Hematopoietic multipotent progenitor cell treated with erythropoietin and hydrocortisone succinate and interleukin-3 and kit ligand, for 8 days (in vitro differentiated cells): Measurements from ENCODE around the gene NKAIN2.

Source experiments
- DNase-seq: peaks from one replicate; pipeline ENCODE4 v3.0.0-alpha.2; 2015

Gene NKAIN2

DNA sequence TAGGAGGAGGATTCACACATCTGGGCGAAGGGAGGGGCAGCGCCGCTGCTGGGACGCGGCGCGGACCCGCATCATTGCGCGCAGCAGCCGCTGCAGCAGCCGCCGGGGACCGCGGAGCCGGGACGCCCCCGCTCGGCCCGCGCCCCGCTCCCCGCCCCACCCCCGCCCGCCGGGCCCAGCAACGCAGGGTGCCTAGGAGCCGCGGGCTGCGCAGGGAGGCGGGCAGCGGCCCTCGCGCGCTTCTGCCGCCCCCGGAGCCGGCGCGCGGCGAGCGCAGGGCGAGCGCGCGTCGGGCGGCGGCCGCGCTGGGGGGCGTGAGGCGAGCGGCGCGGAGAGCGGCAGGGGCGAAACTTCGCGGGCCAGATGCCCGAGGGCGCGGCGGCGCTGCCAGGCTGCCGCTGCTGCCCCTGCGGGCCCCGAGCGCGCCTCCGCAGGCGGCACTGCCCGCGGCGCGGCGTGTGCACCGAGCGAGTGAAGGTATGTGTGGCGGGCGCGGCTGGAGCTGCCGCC is at the start of gene NKAIN2:
TSS of gene NKAIN2 (plus strand) at position 362 of the 510 bp plus-strand sequence.
- no peak for DNase-seq

DNA sequence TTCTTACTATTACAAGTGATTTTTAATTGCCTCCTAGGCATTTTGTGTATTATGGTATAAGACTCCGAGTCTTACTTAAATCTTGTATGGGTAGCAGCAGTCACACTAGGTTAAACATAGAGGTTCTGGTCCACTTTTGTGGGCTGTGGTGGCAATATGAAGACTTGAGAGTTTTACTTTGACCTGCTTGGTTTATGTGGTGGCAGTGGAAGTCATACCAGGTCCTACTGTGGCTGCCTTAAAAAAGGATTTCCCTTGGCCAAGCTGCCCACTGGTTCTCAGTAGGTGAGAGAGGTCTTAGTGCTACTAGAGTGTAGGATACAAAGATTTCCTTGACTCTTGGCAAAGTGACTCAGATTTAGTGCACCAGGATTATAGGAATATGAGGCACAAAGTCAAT is 44.2 kb upstream of the NKAIN2 start:
- no peak for DNase-seq

DNA sequence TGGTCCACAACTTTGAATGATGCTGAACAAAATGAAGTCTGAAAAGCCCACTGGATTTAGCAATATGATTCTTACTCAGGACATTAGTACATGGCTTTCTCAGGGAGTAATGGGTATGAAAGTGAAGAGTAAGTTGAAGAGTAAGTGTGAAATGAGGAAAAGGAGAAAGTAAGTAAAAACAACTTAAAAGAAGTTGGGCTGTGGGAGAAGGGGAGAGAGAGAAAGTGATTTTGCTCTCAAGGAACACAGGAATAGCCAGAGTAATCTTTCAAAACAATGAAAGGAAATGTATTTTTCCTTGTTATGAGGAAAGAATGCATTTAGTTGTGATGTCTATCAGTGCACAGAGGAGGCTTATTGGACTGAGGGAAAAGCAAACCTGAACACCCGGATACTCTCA is 39.8 kb upstream of the NKAIN2 start:
- DNase-seq = no peak

DNA sequence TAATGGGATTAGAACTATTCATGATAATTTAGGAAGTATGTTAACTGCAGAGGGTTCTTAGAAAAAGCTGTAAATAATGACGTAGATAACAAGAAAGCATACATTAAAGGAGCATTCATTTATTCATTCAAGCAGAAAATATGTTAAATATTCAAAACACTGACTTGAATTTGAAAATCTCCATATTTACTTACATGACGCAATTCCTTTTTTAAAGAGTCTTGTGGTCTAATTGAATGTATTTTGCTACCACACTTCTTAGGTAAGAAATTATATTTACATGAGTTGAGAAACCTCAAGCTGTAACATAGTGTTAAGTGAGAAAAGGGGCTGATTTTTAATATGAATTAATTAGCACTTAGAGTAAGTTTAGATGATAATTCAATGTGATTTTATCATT is 38.9 kb upstream of the NKAIN2 start:
- no peak for DNase-seq

DNA sequence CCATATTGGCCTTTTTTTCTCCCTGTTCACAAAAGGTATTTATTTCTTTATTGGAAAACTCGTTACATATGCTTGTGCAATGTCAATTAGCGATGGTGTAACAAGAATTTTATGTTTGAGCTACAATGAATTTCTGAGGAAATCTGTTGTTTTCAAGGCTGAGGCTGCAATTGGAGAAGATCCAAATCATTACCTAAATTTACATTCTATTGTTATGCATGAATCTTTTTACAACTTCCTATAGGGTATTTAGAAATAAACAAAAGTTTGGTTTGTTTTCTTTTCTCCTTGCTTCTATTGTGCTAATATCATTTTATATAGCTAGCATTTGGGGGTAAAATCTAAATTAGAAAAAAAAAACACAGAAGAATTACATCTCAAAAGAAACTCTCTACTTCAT is 34.7 kb upstream of the NKAIN2 start:
- DNase-seq = no peak

DNA sequence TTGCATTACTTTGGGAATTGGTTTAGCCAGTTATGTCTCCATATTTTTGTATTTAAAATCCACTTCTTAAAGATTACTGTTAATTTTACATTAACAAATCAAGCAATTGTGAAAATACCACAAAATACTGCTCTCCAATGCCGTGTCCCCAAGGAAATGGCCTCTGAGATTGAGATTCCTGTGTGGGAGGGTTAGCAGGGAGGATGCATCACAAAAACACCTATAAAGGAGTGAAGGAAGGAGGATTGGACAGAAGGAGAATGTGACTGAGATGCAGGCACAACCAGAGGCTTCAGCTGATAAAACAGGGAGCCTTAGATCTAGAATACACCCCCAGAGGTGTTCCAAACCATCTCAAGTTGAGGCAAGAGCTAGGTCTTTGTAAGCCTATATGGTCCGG is 34.2 kb upstream of the NKAIN2 start:
- DNase-seq = no peak

DNA sequence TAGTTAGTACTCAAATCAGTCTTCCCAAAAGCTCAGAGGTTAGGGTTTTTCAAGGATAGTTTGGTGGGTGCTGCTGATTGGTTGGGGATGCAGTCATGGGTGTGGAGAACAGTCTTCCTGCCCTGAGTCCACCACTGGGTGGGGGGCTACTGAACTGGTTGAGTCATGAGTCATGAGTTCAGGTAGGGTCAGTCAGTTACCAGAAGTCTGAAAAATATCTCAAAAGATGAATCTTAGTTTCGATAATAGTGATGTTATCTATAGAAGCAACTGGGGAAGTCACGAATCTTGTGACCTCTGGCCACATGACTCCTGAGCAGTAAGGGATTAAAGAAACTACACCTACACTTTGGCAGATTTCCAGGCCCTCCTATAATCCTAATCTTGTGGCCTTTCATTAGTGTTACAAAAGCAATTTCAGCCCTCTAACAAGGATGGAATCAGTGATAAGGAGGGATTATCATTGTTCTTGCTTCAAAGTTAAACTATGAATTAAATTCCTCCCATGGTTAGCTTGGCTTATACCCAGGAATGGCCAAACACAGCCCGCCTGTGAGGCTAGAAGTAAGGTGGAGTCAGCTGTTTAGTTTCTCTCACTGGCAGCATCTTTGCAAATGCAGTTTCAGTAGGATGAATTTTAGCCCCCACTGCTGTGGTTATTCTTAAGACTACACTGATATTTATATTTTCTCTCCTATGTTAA is 33.3 kb upstream of the NKAIN2 start:
- DNase-seq = no peak

DNA sequence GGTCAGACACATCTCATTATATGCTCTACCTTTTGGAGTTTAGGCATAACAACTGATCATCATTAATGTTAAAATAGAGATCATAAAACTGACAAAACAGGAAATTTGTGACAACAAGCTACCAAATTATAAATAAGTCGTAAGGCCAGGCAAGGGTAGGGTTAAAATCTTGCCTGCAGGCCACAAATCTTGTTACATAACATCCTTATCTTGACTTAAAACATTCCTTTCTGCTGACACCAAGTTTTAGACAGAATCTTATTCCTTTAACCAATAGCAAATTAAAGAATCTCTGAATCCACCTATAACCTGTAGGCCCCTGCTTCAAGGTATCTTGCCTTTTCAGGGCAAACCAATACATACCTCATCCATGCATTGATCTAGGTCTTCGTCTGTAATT is 32.5 kb upstream of the NKAIN2 start:
- no peak for DNase-seq

DNA sequence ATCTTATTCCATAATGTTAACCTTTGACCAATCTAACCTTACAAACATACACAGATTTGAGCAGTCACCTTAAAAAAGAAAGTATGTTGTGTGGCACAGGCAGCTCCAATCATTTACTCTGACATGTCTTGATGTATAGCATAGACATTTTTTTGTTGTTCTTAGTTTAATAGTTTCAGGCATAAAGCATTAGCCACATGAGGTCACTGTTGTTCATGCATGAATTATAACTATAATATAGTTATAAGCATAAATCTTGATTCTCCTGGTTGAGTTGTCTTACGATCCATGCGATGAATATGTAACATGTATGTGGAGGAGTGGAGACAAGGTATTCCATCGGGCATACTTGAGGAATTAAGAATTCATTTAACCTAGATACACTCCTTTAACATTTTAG is 26.1 kb upstream of the NKAIN2 start:
- DNase-seq = peak; percentile 16

DNA sequence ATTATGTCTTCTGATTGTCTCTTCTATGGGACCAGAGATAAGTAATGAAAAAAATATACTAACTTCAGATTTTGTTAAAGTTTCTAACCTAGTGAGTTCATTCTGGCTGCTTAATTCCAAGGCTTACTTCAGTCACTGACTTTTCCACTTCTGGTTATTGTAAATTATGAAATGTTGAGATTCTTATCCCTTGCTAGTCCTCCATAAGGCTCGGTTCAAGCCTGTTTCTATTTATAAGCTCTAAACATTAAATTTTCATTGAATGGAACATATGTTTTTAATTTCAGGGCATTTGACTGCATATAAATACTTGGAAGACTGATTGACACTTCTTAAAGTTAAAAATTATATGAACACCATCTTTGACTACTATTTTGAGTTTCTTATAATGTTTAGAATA is 23.6 kb upstream of the NKAIN2 start:
- no peak for DNase-seq

DNA sequence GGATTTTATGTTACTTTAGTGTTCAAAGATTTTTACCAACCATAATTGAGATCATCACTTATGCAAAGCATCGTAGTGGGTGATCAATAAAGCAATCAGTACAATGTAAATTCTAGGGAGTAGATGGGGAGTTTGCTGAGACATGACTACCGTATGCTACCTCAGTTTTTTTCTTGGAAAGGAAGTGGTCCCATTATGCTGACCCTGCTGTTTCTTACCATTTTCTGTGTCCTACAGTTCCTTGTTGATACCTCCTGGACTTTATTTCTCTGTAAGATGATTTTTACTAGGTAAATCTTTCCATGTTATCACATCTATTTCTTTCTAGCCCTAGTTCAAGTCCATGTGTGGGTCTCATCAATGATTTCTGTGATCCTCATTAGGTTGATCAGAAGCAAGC is 19.3 kb upstream of the NKAIN2 start:
- DNase-seq = no peak

DNA sequence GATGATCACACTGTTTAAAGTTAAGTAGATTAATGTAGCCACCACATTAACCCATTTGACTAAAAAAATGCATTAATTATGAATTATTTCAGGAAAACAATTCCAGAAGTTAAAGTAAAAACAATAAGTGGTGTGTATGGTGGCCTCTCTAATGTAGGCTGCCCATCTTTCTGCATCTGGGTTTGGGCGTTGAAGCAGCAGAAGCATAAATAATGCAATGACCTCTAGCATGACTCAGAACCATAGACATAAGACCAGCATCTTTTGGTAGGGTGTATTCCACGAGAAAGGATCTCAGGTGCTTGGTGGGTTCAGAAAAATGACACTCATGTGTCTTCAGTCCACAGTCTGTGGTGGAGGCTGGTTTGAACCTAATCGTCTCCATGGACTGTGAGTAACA is 18.6 kb upstream of the NKAIN2 start:
- DNase-seq = no peak

DNA sequence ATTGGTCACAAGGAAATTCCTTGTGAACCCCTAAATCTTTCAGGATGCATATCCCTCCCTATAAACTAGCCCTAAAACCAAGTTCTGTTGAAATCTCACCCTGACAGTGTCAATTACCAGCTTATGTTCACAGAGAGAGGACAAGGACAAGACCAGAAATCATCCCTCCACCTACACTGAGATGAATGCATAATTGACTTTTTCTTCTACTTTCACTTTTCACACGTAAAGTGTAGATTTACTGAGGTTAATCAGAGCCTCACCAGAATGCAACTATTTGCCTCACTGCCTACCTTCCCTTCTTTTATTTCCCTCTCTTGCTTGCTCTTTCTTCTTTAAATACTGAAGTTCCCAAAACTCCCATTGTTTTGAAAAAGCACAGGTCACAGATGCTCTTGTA is 15.3 kb upstream of the NKAIN2 start:
- DNase-seq = no peak

DNA sequence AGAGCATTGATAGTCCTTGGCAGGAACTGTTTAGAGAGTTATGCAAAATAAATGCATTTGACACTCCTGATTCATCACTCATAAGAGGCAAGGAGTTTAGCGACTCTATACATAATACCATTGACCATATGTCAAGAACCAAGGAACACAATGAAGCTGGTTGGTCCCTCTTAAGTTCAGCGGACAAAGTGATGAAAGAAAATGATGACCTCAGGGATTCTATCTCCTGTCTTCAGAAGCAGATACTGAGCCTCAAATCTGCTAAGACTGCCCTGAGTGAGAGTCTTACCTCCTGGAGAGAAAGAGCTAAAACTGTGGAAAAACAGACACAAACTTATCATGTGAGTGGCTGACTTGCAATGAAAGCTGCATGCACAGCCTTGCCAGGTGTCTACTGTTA is 9.5 kb upstream of the NKAIN2 start:
- no peak for DNase-seq

DNA sequence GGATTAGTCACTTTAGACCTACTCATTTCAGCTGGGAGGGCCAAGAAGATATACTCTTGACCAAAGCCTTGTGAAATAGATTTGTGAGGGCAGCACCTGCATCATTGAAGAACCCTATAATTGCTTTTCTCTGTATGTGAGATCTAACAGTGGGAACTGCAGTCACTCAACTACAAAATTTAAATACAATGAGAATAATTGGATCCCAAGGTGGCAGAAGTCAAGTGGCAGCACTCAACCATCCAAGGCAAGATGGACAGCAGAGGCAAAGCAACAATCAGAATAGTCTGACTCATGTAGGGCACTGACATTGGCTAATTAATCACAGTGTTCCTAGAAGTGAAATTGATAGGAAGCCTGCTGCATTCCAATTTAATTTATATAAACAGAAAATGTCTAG is 8.9 kb upstream of the NKAIN2 start:
- no peak for DNase-seq

DNA sequence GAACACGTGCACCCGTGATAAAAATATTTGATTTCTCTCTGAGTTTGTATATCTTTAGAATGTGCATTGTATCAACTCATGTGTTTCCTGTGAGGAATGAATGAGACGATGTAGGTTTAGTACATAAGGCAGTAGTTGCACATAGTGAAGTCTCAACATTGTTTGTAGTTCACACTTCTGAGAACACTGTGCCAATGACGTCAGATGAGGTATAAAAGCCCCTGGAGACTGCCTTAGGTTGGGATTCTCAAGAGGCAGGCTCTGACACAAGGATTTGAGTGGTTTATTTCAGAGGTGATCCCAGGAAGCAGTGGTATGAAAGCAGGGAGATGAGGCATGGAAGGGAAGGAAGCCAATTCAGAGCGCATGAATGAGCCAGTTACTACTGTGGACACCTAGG is 2.6 kb upstream of the NKAIN2 start:
- DNase-seq = no peak

DNA sequence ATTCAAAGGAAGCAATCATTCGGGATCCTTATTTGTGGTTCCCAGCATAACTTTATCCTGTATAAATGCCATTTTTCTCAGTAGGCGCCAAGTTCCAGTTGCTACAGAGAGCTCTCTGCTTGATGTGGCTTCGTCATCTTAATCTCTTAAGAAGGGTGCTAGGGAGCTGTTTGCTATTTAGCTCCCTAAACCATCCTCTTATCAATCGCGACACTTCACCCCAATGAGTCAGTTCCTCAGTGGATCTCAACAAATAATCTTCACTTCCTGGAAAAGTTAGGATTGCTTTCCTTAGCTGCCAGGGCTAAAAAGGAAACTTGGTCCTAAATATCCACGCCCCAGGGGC is 1.3 kb upstream of the NKAIN2 start:
- DNase-seq = no peak

DNA sequence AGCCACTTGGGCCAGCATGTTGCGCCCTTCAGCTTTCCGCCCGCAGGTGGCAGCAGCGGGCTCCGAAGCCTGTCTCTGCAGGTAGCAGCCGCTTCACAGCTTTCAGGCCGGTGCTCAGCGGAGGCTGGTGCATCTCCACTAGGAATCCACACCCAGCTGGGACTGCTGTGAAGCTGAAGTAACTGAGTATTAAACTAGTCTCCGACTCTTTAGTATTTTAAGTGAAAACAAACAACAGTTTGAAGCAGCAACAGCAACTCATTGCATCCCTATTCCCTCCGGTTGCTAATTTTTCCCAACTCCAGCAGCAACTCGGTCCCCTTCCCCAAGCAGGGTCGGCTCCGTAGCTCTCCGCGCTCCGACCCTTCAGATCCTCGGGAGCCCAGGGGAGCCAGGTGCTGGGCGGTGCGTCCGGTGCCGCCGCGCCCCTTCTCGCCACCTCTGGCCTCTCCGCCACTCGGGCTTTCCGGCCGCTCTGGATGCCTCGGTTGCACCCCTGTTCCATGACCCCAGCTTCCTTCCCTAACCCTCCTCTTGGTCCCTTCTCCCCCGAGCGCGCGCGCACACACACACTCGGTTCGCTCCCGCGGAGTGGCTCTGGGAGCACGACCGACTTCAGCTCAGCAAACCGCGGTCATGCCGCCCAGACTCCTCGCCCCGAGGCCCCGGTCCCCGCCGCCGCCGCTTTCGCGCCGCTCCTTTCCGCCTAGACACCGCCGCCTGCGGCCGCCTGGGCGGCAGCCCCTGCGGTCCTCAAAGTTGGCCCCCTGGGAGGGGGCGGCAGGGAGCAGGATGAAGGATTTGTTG is 765 bp upstream of the NKAIN2 start:
- peak; percentile 83 for DNase-seq

DNA sequence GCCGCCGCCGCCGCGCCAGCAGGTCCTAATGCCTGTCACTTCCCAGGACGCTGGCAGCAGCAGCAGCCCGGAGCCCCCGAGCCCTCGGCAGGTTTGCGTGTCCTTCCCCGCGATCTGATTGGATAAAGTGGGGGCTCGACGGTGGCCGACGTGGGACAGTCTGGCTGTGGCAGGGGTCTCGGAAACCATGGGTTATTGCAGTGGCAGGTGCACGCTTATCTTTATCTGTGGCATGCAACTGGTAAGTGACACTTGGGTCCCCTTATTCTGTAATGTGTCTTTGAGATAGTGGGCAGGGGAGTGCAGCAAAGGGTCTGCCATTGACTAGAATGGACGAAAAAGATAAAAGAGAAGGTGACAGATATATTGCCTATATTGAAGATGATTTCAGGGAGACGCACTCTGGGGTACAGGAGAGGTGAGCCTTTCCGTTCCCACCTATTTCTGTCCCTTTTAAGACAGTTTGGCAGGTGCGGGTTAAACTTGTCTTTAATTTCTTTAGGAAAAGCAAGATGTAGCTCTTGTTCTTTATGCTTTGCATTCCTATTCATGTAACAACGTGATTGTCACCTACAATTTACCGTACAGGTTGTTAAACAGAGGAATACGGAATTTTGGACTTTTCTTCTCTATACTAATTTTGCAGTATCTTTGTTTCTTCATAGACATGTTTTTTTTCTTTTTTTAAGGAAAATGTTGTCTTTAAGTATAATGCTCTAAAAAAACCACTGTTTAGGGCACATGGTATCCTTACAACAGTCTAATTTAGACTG is 535 bp downstream of the NKAIN2 start:
- DNase-seq = peak; percentile 40

DNA sequence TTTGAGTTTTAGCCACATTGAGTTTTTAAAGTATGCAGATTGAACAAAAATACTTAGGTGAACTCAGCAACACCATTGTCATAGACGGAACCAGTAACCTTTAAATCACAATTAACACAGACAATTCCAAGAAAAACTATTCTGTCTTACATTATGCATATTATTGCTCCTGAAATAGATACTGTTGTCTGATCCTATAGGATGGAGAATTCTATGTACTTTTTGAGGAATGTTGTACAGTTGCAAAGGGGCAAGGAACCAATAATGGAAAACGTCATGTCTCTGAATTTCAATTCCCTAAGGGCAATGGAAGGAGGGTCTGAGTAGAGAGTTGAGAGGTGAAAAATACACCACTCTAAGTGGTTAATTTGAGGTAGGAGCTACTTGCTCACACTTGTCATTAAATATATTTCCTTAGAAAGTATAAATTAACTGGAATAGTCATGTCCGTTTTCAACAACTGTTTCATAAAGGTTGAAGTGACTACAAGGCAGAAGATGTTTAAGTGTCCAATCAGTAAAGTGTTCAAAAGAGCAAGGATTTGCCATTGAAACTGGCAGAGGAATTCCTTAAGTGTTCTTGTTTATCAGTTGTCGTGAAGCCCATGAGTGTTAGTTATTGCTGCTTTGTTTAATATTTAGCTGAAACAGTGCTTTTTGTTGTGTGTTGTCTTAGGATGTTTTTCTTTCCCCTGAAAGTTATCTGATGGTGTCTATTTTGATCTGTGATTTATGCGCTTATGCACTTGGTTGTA is 1.3 kb downstream of the NKAIN2 start:
- no peak for DNase-seq

DNA sequence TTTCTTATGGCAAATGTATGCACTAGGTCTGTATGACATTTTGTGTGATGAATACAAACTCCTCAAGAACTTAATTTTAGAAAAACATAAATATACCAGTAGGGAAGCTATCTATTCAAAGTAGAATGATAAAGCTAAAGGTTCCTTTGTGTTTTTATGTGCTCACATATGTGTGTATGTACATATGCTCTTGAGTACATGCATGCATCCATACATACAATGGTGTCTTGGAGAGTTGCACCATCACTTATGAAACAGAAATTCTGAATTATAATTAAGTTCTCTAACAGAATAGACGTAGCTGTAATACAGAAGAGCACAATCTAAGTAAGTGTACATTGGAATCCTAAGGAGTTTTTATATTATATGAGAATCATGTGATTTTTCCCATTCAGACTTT is 2.3 kb downstream of the NKAIN2 start:
- DNase-seq = no peak

DNA sequence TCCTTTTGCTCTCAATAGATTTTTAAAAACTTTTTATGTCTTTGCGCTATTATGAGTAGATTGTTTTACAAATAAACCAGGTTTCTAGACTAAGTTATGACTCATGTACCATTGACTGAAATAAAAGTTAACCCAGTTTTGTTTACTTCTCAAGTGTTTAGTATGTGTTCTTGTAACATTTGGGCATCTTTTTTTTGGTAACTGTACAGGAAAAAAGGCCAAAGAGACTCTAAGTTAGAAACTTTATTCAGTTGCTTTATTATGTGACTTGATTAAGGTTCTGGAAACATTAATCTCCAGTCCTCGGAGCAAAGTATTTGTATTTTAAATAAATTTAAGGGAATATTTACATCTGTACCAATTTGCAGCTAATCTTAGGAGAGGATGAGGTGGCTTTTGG is 2.9 kb downstream of the NKAIN2 start:
- DNase-seq = no peak

DNA sequence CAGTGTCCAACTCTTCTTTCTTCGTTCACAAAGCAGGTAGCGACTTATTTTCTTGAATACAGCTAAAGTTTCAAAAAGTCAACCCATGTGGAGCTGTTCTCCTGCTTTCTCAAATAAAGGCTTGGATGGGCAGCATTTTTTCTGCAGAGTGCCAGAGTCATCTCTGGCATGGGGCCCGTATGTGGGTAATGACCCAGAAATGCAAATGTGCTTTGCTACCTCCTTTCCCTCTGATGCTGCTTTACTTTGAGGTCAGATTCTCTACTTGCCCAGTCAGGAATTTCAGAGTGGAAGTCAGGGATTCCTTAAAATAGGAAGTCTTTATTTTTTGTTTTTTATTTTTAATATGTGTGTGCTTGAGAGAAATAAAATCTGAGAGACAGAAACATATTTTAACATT is 4.9 kb downstream of the NKAIN2 start:
- no peak for DNase-seq
